H7 (cell line): ENCODE measurements around the gene DDX47. TPM values are rescaled to one million over a fixed set of nuclear protein-coding genes. Genes with fewer than 3 reads are reported as not detected.
"Not testable (repeated sequence)": the region's sequence is repeated elsewhere in the genome, so short reads cannot be mapped to it uniquely, and the experiment has no call there.

Experiments used
- DNase-seq: peaks from one replicate; pipeline ENCODE4 v3.0.0; 2012
- H3K27me3 ChIP-seq: 2 replicates; pipeline ENCODE4 v1.6.0; 2011; ENCODE audit warnings: mild to moderate bottlenecking, low read length; ENCODE audit not compliant: control insufficient read depth, insufficient read depth
- H3K36me3 ChIP-seq: replicated peaks from 2 replicates; pipeline ENCODE4 v1.5.1; 2011; ENCODE audit warnings: low read length; ENCODE audit not compliant: control insufficient read depth, insufficient read depth
- H3K4me3 ChIP-seq: 2 replicates; pipeline ENCODE4 v1.5.1; 2011; ENCODE audit warnings: low read depth, mild to moderate bottlenecking, control low read depth, low read length, moderate library complexity; ENCODE audit not compliant: insufficient read depth
- total RNA-seq: library from RNA; depleted of rRNA; stranded (reverse); fragments of >200 nt; shearing (Covaris generic); gene quantifications from 2 replicates; pipeline ENCODE4 v1.2.3, GENCODE V29; 2014

The DDX47 gene
- total RNA-seq, 1 experiment from 2014 or later = 69.7 TPM

GRCh38 chr12:12804432-12804886 is 8.7 kb upstream of the DDX47 start:
- no peak for DNase-seq

GRCh38 chr12:12806784-12807516 is 6.2 kb upstream of the DDX47 start:
- H3K36me3 ChIP-seq = no peaks in the 10 kb centered on the region
- DNase-seq = no peak
- no peak overlapping the region for H3K4me3 ChIP-seq
- H3K27me3 ChIP-seq = no peaks in the 10 kb centered on the region

More at GRCh38 chr12:12804432-12804886, 8.7 kb upstream of the DDX47 start:
- no peak overlapping the region for H3K4me3 ChIP-seq
- H3K27me3 ChIP-seq = no peaks in the 10 kb centered on the region
- H3K36me3 ChIP-seq = no peaks in the 10 kb centered on the region

GRCh38 chr12:12807517-12807903 is 5.6 kb upstream of the DDX47 start:
- not testable (repeated sequence) for H3K4me3 ChIP-seq, H3K27me3 ChIP-seq, DNase-seq, H3K36me3 ChIP-seq

- no peak for DNase-seq
- H3K4me3 ChIP-seq = no peak overlapping the region
Measured at GRCh38 chr12:12807970-12808702, 5.0 kb upstream of the DDX47 start.

GRCh38 chr12:12810553-12811021 is 2.6 kb upstream of the DDX47 start:
- DNase-seq = no peak
- Histone ChIP-seq H3K36me3 (peaks cover 2% of the 10 kb centered on the region; the same call in 1 of the 2 replicates), H3K4me3 (no peak overlapping the region), H3K27me3 (no peaks in the 10 kb centered on the region)

More at GRCh38 chr12:12807970-12808702, 5.0 kb upstream of the DDX47 start:
- Histone ChIP-seq H3K27me3 (no peaks in the 10 kb centered on the region), H3K36me3 (no peaks in the 10 kb centered on the region)

- DNase-seq = no peak
- H3K4me3 ChIP-seq = no peak overlapping the region
- no peaks in the 10 kb centered on the region for H3K27me3 ChIP-seq
- H3K36me3 ChIP-seq = peaks cover 4% of the 10 kb centered on the region; the same call in 1 of the 2 replicates
Measured at GRCh38 chr12:12811343-12811742, 1.8 kb upstream of the DDX47 start.

GRCh38 chr12:12812174-12812573 is 972 bp upstream of the DDX47 start:
- DNase-seq = no peak
- Histone ChIP-seq H3K36me3 (peaks cover 4% of the 10 kb centered on the region; the same call in 1 of the 2 replicates), H3K4me3 (no peak overlapping the region), H3K27me3 (no peaks in the 10 kb centered on the region)

- peaks cover 4% of the 10 kb centered on the region; the same call in 1 of the 2 replicates for H3K36me3 ChIP-seq
- DNase-seq = no peak
- H3K4me3 ChIP-seq = no peak overlapping the region
- no peaks in the 10 kb centered on the region for H3K27me3 ChIP-seq
Measured at GRCh38 chr12:12812618-12813119, 477 bp upstream of the DDX47 start.

- DNase-seq = no peak
Measured at GRCh38 chr12:12817616-12818015, 4.5 kb downstream of the DDX47 start.

GRCh38 chr12:12818701-12819100 is 5.6 kb downstream of the DDX47 start:
- DNase-seq = no peak
- H3K36me3 ChIP-seq = peaks cover 14% of the 10 kb centered on the region
- no peak overlapping the region for H3K4me3 ChIP-seq
- H3K27me3 ChIP-seq = no peaks in the 10 kb centered on the region

More at GRCh38 chr12:12817616-12818015, 4.5 kb downstream of the DDX47 start:
- no peak overlapping the region for H3K4me3 ChIP-seq
- no peaks in the 10 kb centered on the region for H3K27me3 ChIP-seq
- peaks cover 6% of the 10 kb centered on the region for H3K36me3 ChIP-seq

GRCh38 chr12:12819221-12819620 is 6.1 kb downstream of the DDX47 start:
- Histone ChIP-seq H3K27me3 (no peaks in the 10 kb centered on the region), H3K36me3 (peaks cover 17% of the 10 kb centered on the region), H3K4me3 (no peak overlapping the region)
- no peak for DNase-seq

GRCh38 chr12:12819752-12820311 is 6.7 kb downstream of the DDX47 start:
- no peak for DNase-seq
- Histone ChIP-seq H3K36me3 (peaks cover 19% of the 10 kb centered on the region), H3K4me3 (no peak overlapping the region), H3K27me3 (no peaks in the 10 kb centered on the region)

GRCh38 chr12:12820376-12820775 is 7.2 kb downstream of the DDX47 start:
- not testable (repeated sequence) for DNase-seq, H3K27me3 ChIP-seq, H3K4me3 ChIP-seq
- peaks cover 20% of the 10 kb centered on the region for H3K36me3 ChIP-seq

GRCh38 chr12:12821975-12822374 is 8.8 kb downstream of the DDX47 start:
- Histone ChIP-seq H3K27me3 (no peaks in the 10 kb centered on the region), H3K36me3 (peaks cover 26% of the 10 kb centered on the region), H3K4me3 (no peak overlapping the region)
- no peak for DNase-seq
